ENCODE data around the gene DGKK. TPM values are rescaled to one million over a fixed set of nuclear protein-coding genes. Genes with fewer than 3 reads are reported as not detected.

The DGKK gene
- total and polyA plus RNA-seq, 2 of the 13 experiments (the other 11 are each of a cell fraction or from before 2014, with no cell fraction given) = 11.0 to 24.0 TPM

DNA sequence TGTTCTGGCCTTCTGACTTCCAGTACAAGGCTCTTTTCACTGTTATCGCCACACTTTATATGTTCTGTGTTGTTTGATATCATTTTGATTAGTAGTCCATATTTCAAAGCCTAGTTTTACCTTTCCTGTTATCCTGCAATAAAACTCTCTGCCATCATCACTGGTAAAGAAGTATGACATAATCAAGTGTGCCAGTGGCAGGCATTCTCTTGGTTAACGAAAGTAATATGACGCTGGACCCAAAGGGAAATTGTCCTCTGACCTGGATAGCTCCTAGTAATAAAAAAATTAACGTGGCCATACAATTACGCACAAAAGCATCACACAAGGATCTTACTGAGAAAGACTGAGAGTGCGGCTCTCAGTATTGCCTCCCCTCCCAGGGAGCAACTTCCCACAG is 33.8 kb downstream of the DGKK start (continued):
- no peak for TF ChIP-seq ELK4 (CRISPR knock-in tag; IDR thresholded peaks at IDR 0.05; ENCODE audit: borderline replicate concordance)
- TF ChIP-seq SIN3A (IDR thresholded peaks at IDR 0.05; ENCODE audit: borderline replicate concordance, low read depth, low read length) = no peak
- TF ChIP-seq, protein P1, sequence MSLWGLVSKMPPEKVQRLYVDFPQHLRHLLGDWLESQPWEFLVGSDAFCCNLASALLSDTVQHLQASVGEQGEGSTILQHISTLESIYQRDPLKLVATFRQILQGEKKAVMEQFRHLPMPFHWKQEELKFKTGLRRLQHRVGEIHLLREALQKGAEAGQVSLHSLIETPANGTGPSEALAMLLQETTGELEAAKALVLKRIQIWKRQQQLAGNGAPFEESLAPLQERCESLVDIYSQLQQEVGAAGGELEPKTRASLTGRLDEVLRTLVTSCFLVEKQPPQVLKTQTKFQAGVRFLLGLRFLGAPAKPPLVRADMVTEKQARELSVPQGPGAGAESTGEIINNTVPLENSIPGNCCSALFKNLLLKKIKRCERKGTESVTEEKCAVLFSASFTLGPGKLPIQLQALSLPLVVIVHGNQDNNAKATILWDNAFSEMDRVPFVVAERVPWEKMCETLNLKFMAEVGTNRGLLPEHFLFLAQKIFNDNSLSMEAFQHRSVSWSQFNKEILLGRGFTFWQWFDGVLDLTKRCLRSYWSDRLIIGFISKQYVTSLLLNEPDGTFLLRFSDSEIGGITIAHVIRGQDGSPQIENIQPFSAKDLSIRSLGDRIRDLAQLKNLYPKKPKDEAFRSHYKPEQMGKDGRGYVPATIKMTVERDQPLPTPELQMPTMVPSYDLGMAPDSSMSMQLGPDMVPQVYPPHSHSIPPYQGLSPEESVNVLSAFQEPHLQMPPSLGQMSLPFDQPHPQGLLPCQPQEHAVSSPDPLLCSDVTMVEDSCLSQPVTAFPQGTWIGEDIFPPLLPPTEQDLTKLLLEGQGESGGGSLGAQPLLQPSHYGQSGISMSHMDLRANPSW (CRISPR knock-in tag; IDR thresholded peaks at IDR 0.05; ENCODE audit: borderline replicate concordance) = no peak
- no peak for TF ChIP-seq ZBTB21 (CRISPR knock-in tag; IDR thresholded peaks at IDR 0.05)
- TF ChIP-seq ZNF468 (CRISPR knock-in tag; IDR thresholded peaks at IDR 0.05) = no peak

- DNase-seq (ENCODE audit: low spot score) (peak; percentile 93), FAIRE-seq (peak; percentile 99), ATAC-seq (peak; percentile 93)
- peak overlapping the region; percentile 87 for H3K27ac ChIP-seq (ENCODE audit: extremely low read length, insufficient read depth, low read length)
- intact Hi-C loops (cut with micrococcal nuclease; ENCODE audit: unreplicated experiment) (loop anchor here (2.0 to 5.0 kb wide), 2 partner anchors 14 to 39 kb away; partner anchors contain the start of gene DGKK), in situ Hi-C loops (cut with HindIII; ENCODE audit: extremely low pct_ligation_motif_present, low pct_unique_long_range_greater_than_20kb) (no loop called here)
- H3K4me2 ChIP-seq (ENCODE audit: low read depth, low read length) = peak overlapping the region; percentile 86
- ChIA-PET POLR2A (interaction anchor here (0.9 to 1.4 kb wide), 5 partner anchors 8 to 1893 kb away, joined by 3 to 6 read pairs (median 4); partner anchors contain the start of gene TBC1D25), CTCF (ENCODE audit: low intra/inter-chr PET ratio, low total read pairs) (no interaction called here)
- no TSS peak for BruUV-seq (replicated peaks)
- H3K79me2 ChIP-seq (ENCODE audit: insufficient read depth, low read length) = peaks cover 22% of the 10 kb centered on the region
- H2AFZ ChIP-seq (ENCODE audit: low read length) = no peak overlapping the region
- H3K4me3 ChIP-seq (replicated peaks in 1 of 3; ENCODE audit: insufficient read depth in 1 of 3, low read depth in 2 of 3, low read length in 3 of 3) = peak overlapping the region; percentile 7 to 58 (median 46); a peak in 4 of 6 replicates
- peak overlapping the region; percentile 58 for H3K9ac ChIP-seq (ENCODE audit: insufficient read depth, low read depth, low read length)
- peaks cover 74% of the 10 kb centered on the region for H3K4me1 ChIP-seq (ENCODE audit: insufficient read depth, low read length)
- no peaks in the 10 kb centered on the region for H3K27me3 ChIP-seq (ENCODE audit: control insufficient read depth in 1 of 2, insufficient read depth in 2 of 2, low read length in 2 of 2)
- H3K9me3 ChIP-seq (ENCODE audit: low read length) = no peaks in the 10 kb centered on the region
- WGBS (ENCODE audit: low lambda C conversion rate) = no CpG with 5 or more reads among the region's 3 CpGs
- H4K20me1 ChIP-seq (ENCODE audit: insufficient read depth, low read length) = no peaks in the 10 kb centered on the region
- no peaks in the 10 kb centered on the region for H3K36me3 ChIP-seq (replicated peaks in 1 of 2; ENCODE audit: control insufficient read depth in 1 of 2, insufficient read depth in 2 of 2, low read length in 2 of 2)
- TF ChIP-seq FOXJ3 (CRISPR knock-in tag; IDR thresholded peaks at IDR 0.05; ENCODE audit: borderline replicate concordance) (0 out of 2 replicates have a peak, but pooled peaks have one; percentile 26), TCF7 (IDR thresholded peaks at IDR 0.05; ENCODE audit: low read depth) (peak; percentile 59), NR2F2 (IDR thresholded peaks at IDR 0.05; ENCODE audit: borderline replicate concordance, low read depth) (peak; percentile 62; the same call in 1 of the 2 replicates), ZNF441 (CRISPR knock-in tag; IDR thresholded peaks at IDR 0.05; ENCODE audit: borderline replicate concordance) (no peak), SOX5 (CRISPR knock-in tag; IDR thresholded peaks at IDR 0.05; ENCODE audit: borderline replicate concordance) (peak; percentile 29; the same call in 1 of the 2 replicates), POLR2A (IDR thresholded peaks at IDR 0.05; ENCODE audit: insufficient read depth in 1 of 2, low read depth in 2 of 2, low read length in 2 of 2) (0 out of 4 replicates have a peak, but pooled peaks of 1 of the 2 experiments have one; percentile 29), GATAD2A (CRISPR knock-in tag; IDR thresholded peaks at IDR 0.05) (0 out of 2 replicates have a peak, but pooled peaks have one; percentile 13), CSRNP1 (CRISPR knock-in tag; IDR thresholded peaks at IDR 0.05) (no peak), PRPF4 (IDR thresholded peaks at IDR 0.05; ENCODE audit: low read depth, low read length, poor library complexity, severe bottlenecking) (no peak), HOXA3 (CRISPR knock-in tag; IDR thresholded peaks at IDR 0.05) (no peak), NR2F6 (IDR thresholded peaks at IDR 0.05) (peak; percentile 77), NR2F6 (CRISPR knock-in tag; IDR thresholded peaks at IDR 0.05) (peak; percentile 59; the same call in 1 of the 2 replicates)
- TF ChIP-seq, protein P2, sequence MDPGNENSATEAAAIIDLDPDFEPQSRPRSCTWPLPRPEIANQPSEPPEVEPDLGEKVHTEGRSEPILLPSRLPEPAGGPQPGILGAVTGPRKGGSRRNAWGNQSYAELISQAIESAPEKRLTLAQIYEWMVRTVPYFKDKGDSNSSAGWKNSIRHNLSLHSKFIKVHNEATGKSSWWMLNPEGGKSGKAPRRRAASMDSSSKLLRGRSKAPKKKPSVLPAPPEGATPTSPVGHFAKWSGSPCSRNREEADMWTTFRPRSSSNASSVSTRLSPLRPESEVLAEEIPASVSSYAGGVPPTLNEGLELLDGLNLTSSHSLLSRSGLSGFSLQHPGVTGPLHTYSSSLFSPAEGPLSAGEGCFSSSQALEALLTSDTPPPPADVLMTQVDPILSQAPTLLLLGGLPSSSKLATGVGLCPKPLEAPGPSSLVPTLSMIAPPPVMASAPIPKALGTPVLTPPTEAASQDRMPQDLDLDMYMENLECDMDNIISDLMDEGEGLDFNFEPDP (CRISPR knock-in tag; conservative IDR thresholded peaks at IDR 0.05) = no peak
Observed at GRCh38 chrX:50432829-50433289, 37.8 kb downstream of the DGKK start.
